Gastrocnemius medialis (tissue), 4 donors: Measurements from ENCODE around the gene ZMYND8.

ENCODE experiments used
- POLR2A ChIP-seq, 2 donors: fragments of 450-650 bp; IDR thresholded peaks; one replicate each; pipeline ENCODE4 v1.6.1; 2017; ENCODE audit warnings: antibody characterized with exemption in 2 of 2, mild to moderate bottlenecking in 2 of 2, moderate library complexity in 2 of 2
- TF ChIP-seq, protein P1 (sequence below), 5 experiments: fragments of 450-650 bp in 3 of 5; fragments of 200-600 bp in 2 of 5; sonication (generic) in 2 of 5; IDR thresholded peaks in 4 of 5; conservative IDR thresholded peaks in 1 of 5; 1 replicate in 4 of 5; 2 replicates in 1 of 5; pipeline ENCODE4 v1.5.1; 2016 to 2019; ENCODE audit warnings: antibody characterized with exemption in 5 of 5, mild to moderate bottlenecking in 3 of 5, moderate library complexity in 3 of 5

DNA sequence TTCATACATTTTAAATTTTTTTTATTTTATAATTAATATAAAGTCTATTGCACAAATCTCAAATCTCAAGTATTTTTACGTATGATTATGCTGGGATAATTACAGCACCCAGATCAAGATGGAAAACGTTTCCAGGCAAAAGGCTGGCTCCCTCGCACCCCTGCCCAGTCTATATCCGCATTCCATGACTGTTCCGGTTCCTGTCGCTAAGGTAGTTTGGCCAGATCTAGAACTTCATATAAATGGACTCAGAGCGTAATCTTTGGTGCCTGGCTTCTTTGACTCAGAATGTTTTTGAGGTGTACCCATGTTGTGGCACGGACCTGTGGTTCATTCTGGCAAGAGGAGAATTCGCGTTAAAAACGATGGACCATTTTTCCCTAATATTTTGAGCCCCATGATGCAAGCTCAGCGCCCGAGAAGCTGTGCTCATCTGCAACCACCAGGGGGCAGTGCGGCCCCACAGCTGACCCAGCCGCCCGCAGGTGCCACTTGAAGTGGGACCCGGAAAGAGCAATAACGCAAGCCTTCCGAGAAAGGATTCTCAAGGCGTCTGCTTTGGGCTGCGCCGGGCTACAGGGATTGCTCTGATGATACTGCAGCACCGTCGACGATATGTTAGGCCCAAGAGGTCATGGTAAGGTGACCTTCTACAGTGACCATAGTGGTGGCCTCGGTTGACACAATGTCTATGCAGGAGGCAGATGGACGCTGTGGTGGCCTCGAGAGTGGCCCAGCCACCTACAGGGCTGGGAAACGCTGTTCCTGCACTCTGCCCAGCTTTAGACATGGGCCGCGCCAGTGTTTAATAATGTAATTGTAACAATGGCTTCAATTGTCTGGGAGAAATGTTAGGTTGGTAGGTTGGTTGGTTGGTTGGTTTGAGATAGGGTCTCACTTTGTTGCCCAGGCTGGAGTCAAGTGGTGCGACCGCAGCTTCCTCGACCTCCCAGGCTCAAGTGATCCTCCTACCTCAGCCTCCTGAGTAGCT, 160.1 kb downstream of the ZMYND8 start:
- no peak for TF ChIP-seq POLR2A (IDR thresholded peaks at IDR 0.05)
- TF ChIP-seq, protein P1, sequence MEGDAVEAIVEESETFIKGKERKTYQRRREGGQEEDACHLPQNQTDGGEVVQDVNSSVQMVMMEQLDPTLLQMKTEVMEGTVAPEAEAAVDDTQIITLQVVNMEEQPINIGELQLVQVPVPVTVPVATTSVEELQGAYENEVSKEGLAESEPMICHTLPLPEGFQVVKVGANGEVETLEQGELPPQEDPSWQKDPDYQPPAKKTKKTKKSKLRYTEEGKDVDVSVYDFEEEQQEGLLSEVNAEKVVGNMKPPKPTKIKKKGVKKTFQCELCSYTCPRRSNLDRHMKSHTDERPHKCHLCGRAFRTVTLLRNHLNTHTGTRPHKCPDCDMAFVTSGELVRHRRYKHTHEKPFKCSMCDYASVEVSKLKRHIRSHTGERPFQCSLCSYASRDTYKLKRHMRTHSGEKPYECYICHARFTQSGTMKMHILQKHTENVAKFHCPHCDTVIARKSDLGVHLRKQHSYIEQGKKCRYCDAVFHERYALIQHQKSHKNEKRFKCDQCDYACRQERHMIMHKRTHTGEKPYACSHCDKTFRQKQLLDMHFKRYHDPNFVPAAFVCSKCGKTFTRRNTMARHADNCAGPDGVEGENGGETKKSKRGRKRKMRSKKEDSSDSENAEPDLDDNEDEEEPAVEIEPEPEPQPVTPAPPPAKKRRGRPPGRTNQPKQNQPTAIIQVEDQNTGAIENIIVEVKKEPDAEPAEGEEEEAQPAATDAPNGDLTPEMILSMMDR (IDR thresholded peaks at IDR 0.05 in 4 of 5, conservative IDR thresholded peaks at IDR 0.05 in 1 of 5): peak; percentile 87 to 97 (median 91)
